Measurements from ENCODE around the gene NUP93. TPM values are rescaled to one million over a fixed set of nuclear protein-coding genes. Genes with fewer than 3 reads are reported as not detected.

The NUP93 gene
- polyA plus RNA-seq, 1 donor from 2014 or later, result 237 TPM

DNA sequence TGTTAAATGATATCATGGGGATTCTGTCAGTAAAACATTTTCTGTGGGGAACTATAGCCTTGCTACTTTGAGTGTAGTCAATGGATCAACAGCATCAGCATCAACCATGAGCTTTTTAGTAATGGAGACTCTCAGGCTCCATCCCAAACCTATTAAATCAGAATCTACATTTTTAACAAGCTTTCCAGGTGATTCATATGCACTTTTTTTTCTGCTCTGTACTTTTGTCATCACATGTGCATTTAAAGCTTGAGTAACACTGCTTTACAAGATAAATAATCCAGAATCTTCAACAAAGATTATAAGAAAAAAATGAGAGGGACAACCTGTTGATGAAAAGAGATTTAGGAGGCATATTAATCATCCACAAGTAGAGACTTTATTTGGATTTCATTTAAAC is 23.5 kb downstream of the NUP93 start:
- no peak for TF ChIP-seq POLR2AphosphoS5 (IDR thresholded peaks at IDR 0.05)
- no peak for TF ChIP-seq TAF1 (IDR thresholded peaks at IDR 0.05; ENCODE audit: low read depth)
- no peak for TF ChIP-seq SMC3 (conservative IDR thresholded peaks at IDR 0.05; ENCODE audit: poor library complexity)
- TF ChIP-seq RAD21 (conservative IDR thresholded peaks at IDR 0.05), result no peak
- TF ChIP-seq EP300 (conservative IDR thresholded peaks at IDR 0.05; ENCODE audit: poor library complexity, severe bottlenecking), result no peak
- TF ChIP-seq, protein P1, sequence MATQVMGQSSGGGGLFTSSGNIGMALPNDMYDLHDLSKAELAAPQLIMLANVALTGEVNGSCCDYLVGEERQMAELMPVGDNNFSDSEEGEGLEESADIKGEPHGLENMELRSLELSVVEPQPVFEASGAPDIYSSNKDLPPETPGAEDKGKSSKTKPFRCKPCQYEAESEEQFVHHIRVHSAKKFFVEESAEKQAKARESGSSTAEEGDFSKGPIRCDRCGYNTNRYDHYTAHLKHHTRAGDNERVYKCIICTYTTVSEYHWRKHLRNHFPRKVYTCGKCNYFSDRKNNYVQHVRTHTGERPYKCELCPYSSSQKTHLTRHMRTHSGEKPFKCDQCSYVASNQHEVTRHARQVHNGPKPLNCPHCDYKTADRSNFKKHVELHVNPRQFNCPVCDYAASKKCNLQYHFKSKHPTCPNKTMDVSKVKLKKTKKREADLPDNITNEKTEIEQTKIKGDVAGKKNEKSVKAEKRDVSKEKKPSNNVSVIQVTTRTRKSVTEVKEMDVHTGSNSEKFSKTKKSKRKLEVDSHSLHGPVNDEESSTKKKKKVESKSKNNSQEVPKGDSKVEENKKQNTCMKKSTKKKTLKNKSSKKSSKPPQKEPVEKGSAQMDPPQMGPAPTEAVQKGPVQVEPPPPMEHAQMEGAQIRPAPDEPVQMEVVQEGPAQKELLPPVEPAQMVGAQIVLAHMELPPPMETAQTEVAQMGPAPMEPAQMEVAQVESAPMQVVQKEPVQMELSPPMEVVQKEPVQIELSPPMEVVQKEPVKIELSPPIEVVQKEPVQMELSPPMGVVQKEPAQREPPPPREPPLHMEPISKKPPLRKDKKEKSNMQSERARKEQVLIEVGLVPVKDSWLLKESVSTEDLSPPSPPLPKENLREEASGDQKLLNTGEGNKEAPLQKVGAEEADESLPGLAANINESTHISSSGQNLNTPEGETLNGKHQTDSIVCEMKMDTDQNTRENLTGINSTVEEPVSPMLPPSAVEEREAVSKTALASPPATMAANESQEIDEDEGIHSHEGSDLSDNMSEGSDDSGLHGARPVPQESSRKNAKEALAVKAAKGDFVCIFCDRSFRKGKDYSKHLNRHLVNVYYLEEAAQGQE (IDR thresholded peaks at IDR 0.05; ENCODE audit: borderline replicate concordance), result no peak
- TF ChIP-seq, protein P2, sequence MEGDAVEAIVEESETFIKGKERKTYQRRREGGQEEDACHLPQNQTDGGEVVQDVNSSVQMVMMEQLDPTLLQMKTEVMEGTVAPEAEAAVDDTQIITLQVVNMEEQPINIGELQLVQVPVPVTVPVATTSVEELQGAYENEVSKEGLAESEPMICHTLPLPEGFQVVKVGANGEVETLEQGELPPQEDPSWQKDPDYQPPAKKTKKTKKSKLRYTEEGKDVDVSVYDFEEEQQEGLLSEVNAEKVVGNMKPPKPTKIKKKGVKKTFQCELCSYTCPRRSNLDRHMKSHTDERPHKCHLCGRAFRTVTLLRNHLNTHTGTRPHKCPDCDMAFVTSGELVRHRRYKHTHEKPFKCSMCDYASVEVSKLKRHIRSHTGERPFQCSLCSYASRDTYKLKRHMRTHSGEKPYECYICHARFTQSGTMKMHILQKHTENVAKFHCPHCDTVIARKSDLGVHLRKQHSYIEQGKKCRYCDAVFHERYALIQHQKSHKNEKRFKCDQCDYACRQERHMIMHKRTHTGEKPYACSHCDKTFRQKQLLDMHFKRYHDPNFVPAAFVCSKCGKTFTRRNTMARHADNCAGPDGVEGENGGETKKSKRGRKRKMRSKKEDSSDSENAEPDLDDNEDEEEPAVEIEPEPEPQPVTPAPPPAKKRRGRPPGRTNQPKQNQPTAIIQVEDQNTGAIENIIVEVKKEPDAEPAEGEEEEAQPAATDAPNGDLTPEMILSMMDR (IDR thresholded peaks at IDR 0.05; ENCODE audit: poor library complexity, severe bottlenecking), result no peak
- TF ChIP-seq MXI1 (conservative IDR thresholded peaks at IDR 0.05; ENCODE audit: poor library complexity, severe bottlenecking), result no peak
- TF ChIP-seq EZH2 (IDR thresholded peaks at IDR 0.05; ENCODE audit: borderline replicate concordance, insufficient read depth, low read length, poor library complexity, severe bottlenecking), result no peak
- Histone ChIP-seq H3F3A (ENCODE audit: insufficient read depth, low read length, poor library complexity, severe bottlenecking) (no peaks in the 10 kb centered on the region), H3K27ac (ENCODE audit: low read length) (no peak overlapping the region), H3K9me2 (ENCODE audit: insufficient read depth, low read length) (no peaks in the 10 kb centered on the region), H3K9ac (ENCODE audit: low read length) (no peak overlapping the region), H3K36me3 (ENCODE audit: insufficient read depth, low read length) (peaks cover 8% of the 10 kb centered on the region), H4K20me1 (ENCODE audit: insufficient read depth) (no peaks in the 10 kb centered on the region), H3K79me2 (replicated peaks; ENCODE audit: insufficient read depth, low read length) (no peaks in the 10 kb centered on the region), H3K4me3 (ENCODE audit: low read length) (no peak overlapping the region), H3K4me2 (ENCODE audit: low read length) (no peak overlapping the region), H3K9me3 (ENCODE audit: low read length) (no peaks in the 10 kb centered on the region), H2AFZ (ENCODE audit: low read depth, low read length) (no peak overlapping the region), H3K27me3 (ENCODE audit: insufficient read depth, low read depth, low read length) (no peaks in the 10 kb centered on the region)

DNA sequence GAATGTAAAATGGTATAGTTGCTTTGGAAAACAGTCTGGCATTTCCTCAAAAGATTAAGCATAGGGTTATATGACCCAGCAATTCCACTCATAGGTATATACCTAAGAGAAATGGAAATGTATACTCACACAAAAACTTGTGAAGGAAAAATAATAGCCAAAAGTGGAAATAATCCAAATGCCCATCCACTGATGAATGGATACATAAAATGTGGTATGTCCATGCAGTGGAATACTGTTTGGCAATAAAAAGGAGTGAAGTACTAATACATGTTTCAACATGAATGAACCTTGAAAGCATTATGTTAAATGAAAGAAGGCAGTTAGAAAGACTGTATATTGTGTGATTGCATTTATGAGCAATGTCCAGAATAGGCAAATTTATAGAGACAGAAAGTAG is 25.1 kb downstream of the NUP93 start:
- Histone ChIP-seq H3K27ac (ENCODE audit: low read length) (no peak overlapping the region), H3K36me3 (ENCODE audit: insufficient read depth, low read length) (peaks cover 2% of the 10 kb centered on the region), H3K4me3 (ENCODE audit: low read length) (no peak overlapping the region), H3K4me2 (ENCODE audit: low read length) (no peak overlapping the region), H3K9ac (ENCODE audit: low read length) (no peak overlapping the region), H2AFZ (ENCODE audit: low read depth, low read length) (no peak overlapping the region), H3K27me3 (ENCODE audit: insufficient read depth, low read depth, low read length) (no peaks in the 10 kb centered on the region), H3K79me2 (replicated peaks; ENCODE audit: insufficient read depth, low read length) (no peaks in the 10 kb centered on the region), H3K9me3 (ENCODE audit: low read length) (no peaks in the 10 kb centered on the region), H3F3A (ENCODE audit: insufficient read depth, low read length, poor library complexity, severe bottlenecking) (no peaks in the 10 kb centered on the region), H3K9me2 (ENCODE audit: insufficient read depth, low read length) (no peaks in the 10 kb centered on the region), H4K20me1 (ENCODE audit: insufficient read depth) (no peaks in the 10 kb centered on the region)
- TF ChIP-seq RAD21 (conservative IDR thresholded peaks at IDR 0.05) (no peak), EZH2 (IDR thresholded peaks at IDR 0.05; ENCODE audit: borderline replicate concordance, insufficient read depth, low read length, poor library complexity, severe bottlenecking) (no peak)

DNA sequence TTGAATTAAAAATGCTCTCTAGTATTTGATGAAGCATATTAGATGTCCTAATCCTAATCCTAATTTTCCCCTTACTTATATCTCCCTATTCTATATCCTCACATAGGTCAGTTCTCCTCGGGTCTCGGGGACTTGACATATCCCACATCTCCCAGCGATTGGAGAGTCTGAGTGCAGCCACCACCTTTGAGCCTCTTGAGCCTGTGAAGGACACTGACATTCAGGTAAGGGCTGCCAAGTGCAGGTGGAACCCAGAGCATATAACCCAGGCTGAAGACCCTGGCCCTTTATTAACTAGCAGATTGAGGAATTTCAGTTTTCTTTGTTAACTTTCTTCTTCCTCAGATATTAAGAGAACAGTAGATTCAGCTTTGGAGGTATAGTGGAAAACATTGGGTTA is 28.5 kb downstream of the NUP93 start:
- Histone ChIP-seq H3K4me3 (ENCODE audit: low read length) (no peak overlapping the region), H2AFZ (ENCODE audit: low read depth, low read length) (no peak overlapping the region), H3F3A (ENCODE audit: insufficient read depth, low read length, poor library complexity, severe bottlenecking) (no peaks in the 10 kb centered on the region), H3K79me2 (replicated peaks; ENCODE audit: insufficient read depth, low read length) (no peaks in the 10 kb centered on the region), H4K20me1 (ENCODE audit: insufficient read depth) (no peaks in the 10 kb centered on the region), H3K9ac (ENCODE audit: low read length) (no peak overlapping the region), H3K36me3 (ENCODE audit: insufficient read depth, low read length) (peaks cover 4% of the 10 kb centered on the region), H3K9me3 (ENCODE audit: low read length) (no peaks in the 10 kb centered on the region), H3K9me2 (ENCODE audit: insufficient read depth, low read length) (no peaks in the 10 kb centered on the region), H3K27ac (ENCODE audit: low read length) (no peak overlapping the region), H3K27me3 (ENCODE audit: insufficient read depth, low read depth, low read length) (no peaks in the 10 kb centered on the region), H3K4me2 (ENCODE audit: low read length) (no peak overlapping the region)
- TF ChIP-seq EP300 (conservative IDR thresholded peaks at IDR 0.05; ENCODE audit: poor library complexity, severe bottlenecking) (no peak), POLR2AphosphoS5 (IDR thresholded peaks at IDR 0.05) (no peak), TAF1 (IDR thresholded peaks at IDR 0.05; ENCODE audit: low read depth) (no peak), EZH2 (IDR thresholded peaks at IDR 0.05; ENCODE audit: borderline replicate concordance, insufficient read depth, low read length, poor library complexity, severe bottlenecking) (no peak), SMC3 (conservative IDR thresholded peaks at IDR 0.05; ENCODE audit: poor library complexity) (no peak), MXI1 (conservative IDR thresholded peaks at IDR 0.05; ENCODE audit: poor library complexity, severe bottlenecking) (no peak), RAD21 (conservative IDR thresholded peaks at IDR 0.05) (no peak)
- TF ChIP-seq, protein P2 (IDR thresholded peaks at IDR 0.05; ENCODE audit: poor library complexity, severe bottlenecking), result no peak
- TF ChIP-seq, protein P1 (IDR thresholded peaks at IDR 0.05; ENCODE audit: borderline replicate concordance), result no peak
